MCF 10A (cell line): ENCODE measurements around the gene PKP2. TPM values are rescaled to one million over a fixed set of nuclear protein-coding genes. Genes with fewer than 3 reads are reported as not detected.

Source experiments
- BruUV-seq: library from RNA; stranded (reverse); fragments of 400-500 nt; replicated peaks from 2 replicates; lab custom pipeline; 2021; lab: Mats Ljungman, UMichigan
- CTCF ChIA-PET: fragments of 300-600 bp; sonication (Branson Sonifier 250); formaldehyde crosslinking; extraction: SDS; loops from one replicate; lab custom pipeline; 2021; ENCODE audit warnings: antibody characterized with exemption, inconsistent platforms; lab: Yijun Ruan, JAX
- POLR2A ChIA-PET: fragments of 300-600, 350-650 bp; sonication (Branson Sonifier 250); formaldehyde crosslinking; extraction: SDS; loops from one replicate; lab custom pipeline; 2020; ENCODE audit warnings: antibody characterized with exemption, inconsistent platforms; lab: Yijun Ruan, JAX
- DNase-seq: peaks from one replicate; pipeline ENCODE4 v3.0.0-alpha.2; 2018; ENCODE audit not compliant: unreplicated experiment
- H3K27ac Mint-ChIP-seq: one replicate; pipeline ENCODE4 v1.8.0; 2022; ENCODE audit warnings: mild to moderate bottlenecking, low read depth, mixed read lengths; ENCODE audit not compliant: unreplicated experiment
- H3K27me3 Mint-ChIP-seq: one replicate; pipeline ENCODE4 v1.8.0; 2022; ENCODE audit warnings: mixed read lengths; ENCODE audit not compliant: insufficient read depth, unreplicated experiment
- H3K36me3 Mint-ChIP-seq: one replicate; pipeline ENCODE4 v1.8.0; 2022; ENCODE audit warnings: mild to moderate bottlenecking, moderate library complexity, mixed read lengths; ENCODE audit not compliant: insufficient read depth, unreplicated experiment
- H3K4me1 Mint-ChIP-seq: one replicate; pipeline ENCODE4 v1.8.0; 2022; ENCODE audit warnings: mixed read lengths; ENCODE audit not compliant: insufficient read depth, unreplicated experiment
- H3K4me3 Mint-ChIP-seq: one replicate; pipeline ENCODE4 v1.8.0; 2022; ENCODE audit warnings: mild to moderate bottlenecking, moderate library complexity, mixed read lengths; ENCODE audit not compliant: unreplicated experiment
- H3K9me3 Mint-ChIP-seq: one replicate; pipeline ENCODE4 v1.8.0; 2022; ENCODE audit warnings: mixed read lengths; ENCODE audit not compliant: unreplicated experiment
- CTCF ChIP-seq: fragments of 200-600 bp; IDR thresholded peaks from one replicate; pipeline ENCODE4 v1.8.0; 2022; ENCODE audit warnings: antibody characterized with exemption, mild to moderate bottlenecking; ENCODE audit not compliant: unreplicated experiment
- intact Hi-C: fragments of 100-400 bp; cut with micrococcal nuclease; formaldehyde crosslinking; loops from 2 replicates; pipeline ENCODE4 v1.14.1; 2022
- total RNA-seq: library from RNA; stranded (reverse); gene quantifications from 2 replicates; pipeline ENCODE4 v1.2.3, GENCODE V29; 2022

PKP2 gene
- total RNA-seq, 1 experiment from 2014 or later = 88.0 TPM

GRCh38 chr12:32897281-32897610, 669 bp upstream of the PKP2 start:
- CTCF ChIA-PET = interaction anchor here (0.7 to 5.1 kb wide), 6 partner anchors 10 to 443 kb away, joined by 3 to 26 read pairs (median 5); partner anchors contain the start of gene YARS2

DNA sequence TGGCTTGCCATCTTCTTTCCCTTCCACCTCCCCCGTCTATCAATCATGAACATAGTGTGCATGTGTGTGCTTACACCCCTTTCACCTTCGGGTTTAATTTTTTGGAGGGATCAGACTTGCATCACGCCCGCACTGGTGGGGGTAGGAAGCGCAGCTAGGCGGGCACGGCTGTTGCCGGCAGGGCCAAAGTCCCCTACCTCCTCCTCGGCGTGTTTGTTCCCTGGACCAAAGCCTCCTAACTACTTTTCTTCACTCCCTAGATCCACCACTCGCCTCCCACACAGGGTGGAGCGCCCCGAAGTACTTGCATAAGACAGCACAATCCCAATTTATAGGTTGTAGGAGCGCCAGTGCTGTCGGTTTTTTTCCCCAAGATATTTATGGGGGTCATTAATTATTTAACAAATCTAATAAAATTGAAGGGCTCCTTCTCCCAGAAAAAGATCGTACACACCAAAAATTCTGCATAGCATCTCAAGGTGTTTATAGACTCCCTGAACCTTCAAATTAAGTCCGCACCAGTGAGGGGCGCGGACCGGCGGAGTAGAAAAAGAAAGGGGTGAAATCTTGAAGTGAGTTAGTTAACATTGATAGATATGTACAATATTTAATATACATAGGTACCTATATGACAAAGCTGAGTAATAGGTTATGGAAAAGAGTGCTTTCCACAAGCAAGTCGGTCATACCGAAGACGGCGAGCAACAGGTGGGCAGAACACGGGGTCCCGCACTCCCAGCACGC, 717 bp downstream of the PKP2 start:
- Mint-ChIP-seq H3K4me1 (peaks cover 44% of the 10 kb centered on the region), H3K9me3 (no peaks in the 10 kb centered on the region), H3K27me3 (no peaks in the 10 kb centered on the region), H3K36me3 (peaks cover 17% of the 10 kb centered on the region), H3K27ac (peak overlapping the region; percentile 95), H3K4me3 (peak overlapping the region; percentile 94)
- TF ChIP-seq CTCF = no peak
- BruUV-seq = TSS peak; percentile 49
- intact Hi-C loops = loop anchor here (1.0 to 10.0 kb wide), 3 partner anchors 23 to 211 kb away; partner anchors contain the start of gene YARS2
- POLR2A ChIA-PET = interaction anchor here (0.6 to 7.4 kb wide), 10 partner anchors 10 to 1372 kb away, joined by 3 to 135 read pairs (median 4); partner anchors contain the start of genes ALG10 and YARS2
- DNase-seq = peak; percentile 33
- CTCF ChIA-PET = interaction anchor here (0.9 to 5.1 kb wide), 4 partner anchors 23 to 442 kb away, joined by 3 to 26 read pairs (median 9); partner anchors contain the start of gene YARS2

More at GRCh38 chr12:32897281-32897610, 669 bp upstream of the PKP2 start:
- no peak for DNase-seq
- Mint-ChIP-seq H3K4me1 (peaks cover 35% of the 10 kb centered on the region), H3K27me3 (no peaks in the 10 kb centered on the region), H3K9me3 (no peaks in the 10 kb centered on the region), H3K4me3 (peak overlapping the region; percentile 94), H3K27ac (peak overlapping the region; percentile 96), H3K36me3 (peaks cover 17% of the 10 kb centered on the region)
- POLR2A ChIA-PET = interaction anchor here (0.7 to 7.4 kb wide), 7 partner anchors 9 to 142 kb away, joined by 3 to 135 read pairs (median 6); partner anchors contain the start of gene YARS2
- TF ChIP-seq CTCF = no peak
- intact Hi-C loops = loop anchor here (10.0 kb wide), 1 partner anchor 212 kb away; no protein-coding TSS in a partner anchor
- TSS peak; percentile 90 for BruUV-seq

DNA sequence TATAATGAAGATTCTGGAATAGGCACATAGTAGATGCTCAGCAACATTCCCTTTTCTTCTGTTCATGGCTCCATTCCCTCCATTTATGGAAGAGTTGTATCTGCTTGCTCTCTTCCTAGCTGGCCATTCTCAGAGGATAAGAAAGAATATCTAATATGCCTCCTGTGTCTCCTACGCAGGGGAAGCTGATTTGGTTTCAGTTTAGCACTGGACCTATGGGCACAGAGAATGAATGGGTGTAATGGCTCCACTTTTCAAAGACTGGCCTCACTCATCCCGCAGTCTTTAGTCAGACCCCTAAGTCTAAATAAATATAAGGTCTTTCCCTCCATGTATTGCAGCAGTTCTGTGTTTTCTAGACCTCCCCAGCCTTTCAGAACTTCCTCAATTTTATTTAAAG, 2.0 kb downstream of the PKP2 start:
- POLR2A ChIA-PET = interaction anchor here (0.6 to 7.4 kb wide), 6 partner anchors 9 to 139 kb away, joined by 3 to 135 read pairs (median 22); partner anchors contain the start of gene YARS2
- intact Hi-C loops = loop anchor here (2.0 to 10.0 kb wide), 2 partner anchors 140 to 210 kb away; partner anchors contain the start of gene YARS2
- H3K4me1 Mint-ChIP-seq = peaks cover 40% of the 10 kb centered on the region
- DNase-seq = peak; percentile 36
- H3K4me3 Mint-ChIP-seq = peak overlapping the region; percentile 94
- no peaks in the 10 kb centered on the region for H3K9me3 Mint-ChIP-seq
- CTCF ChIA-PET = interaction anchor here (0.7 to 5.1 kb wide), 3 partner anchors 8 to 1139 kb away, joined by 3 to 26 read pairs (median 3); partner anchors contain the start of gene YARS2
- peak overlapping the region; percentile 95 for H3K27ac Mint-ChIP-seq
- TF ChIP-seq CTCF = no peak
- no TSS peak for BruUV-seq
- peaks cover 17% of the 10 kb centered on the region for H3K36me3 Mint-ChIP-seq
- no peaks in the 10 kb centered on the region for H3K27me3 Mint-ChIP-seq

DNA sequence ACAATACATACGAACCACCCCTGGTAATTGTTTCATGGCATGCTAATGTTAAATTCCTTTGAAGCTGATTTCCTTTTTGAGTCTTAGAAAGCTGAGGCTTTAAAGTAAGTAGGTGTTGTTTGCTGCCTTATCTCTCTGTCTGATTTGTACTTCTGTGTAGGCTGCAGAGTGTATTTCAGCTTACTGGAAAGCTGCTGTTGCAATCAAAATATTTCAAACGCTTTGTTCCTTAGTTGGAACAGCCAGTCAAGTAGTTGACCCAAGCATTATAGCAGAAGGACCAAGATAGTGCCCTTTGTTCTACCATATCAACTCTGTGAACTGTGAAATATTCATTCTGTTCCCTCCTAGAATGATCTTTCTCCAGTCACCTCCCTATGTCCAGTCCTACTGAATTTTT, 3.1 kb downstream of the PKP2 start:
- POLR2A ChIA-PET = interaction anchor here (0.6 to 7.4 kb wide), 14 partner anchors 8 to 1130 kb away, joined by 3 to 135 read pairs (median 4); partner anchors contain the start of genes ALG10 and YARS2
- intact Hi-C loops = loop anchor here (10.0 kb wide), 1 partner anchor 209 kb away; no protein-coding TSS in a partner anchor
- CTCF ChIA-PET = interaction anchor here (0.6 to 5.1 kb wide), 5 partner anchors 8 to 138 kb away, joined by 3 to 26 read pairs (median 3); partner anchors contain the start of gene YARS2
- TF ChIP-seq CTCF = no peak
- Mint-ChIP-seq H3K9me3 (no peaks in the 10 kb centered on the region), H3K36me3 (peaks cover 17% of the 10 kb centered on the region), H3K27me3 (no peaks in the 10 kb centered on the region), H3K4me1 (peaks cover 49% of the 10 kb centered on the region), H3K4me3 (peak overlapping the region; percentile 94), H3K27ac (peak overlapping the region; percentile 95)
- BruUV-seq = no TSS peak
- DNase-seq = no peak
